ENCODE measurements around the gene CLNK. TPM values are rescaled to one million over a fixed set of nuclear protein-coding genes. Genes with fewer than 3 reads are reported as not detected.

The CLNK gene, protein sequence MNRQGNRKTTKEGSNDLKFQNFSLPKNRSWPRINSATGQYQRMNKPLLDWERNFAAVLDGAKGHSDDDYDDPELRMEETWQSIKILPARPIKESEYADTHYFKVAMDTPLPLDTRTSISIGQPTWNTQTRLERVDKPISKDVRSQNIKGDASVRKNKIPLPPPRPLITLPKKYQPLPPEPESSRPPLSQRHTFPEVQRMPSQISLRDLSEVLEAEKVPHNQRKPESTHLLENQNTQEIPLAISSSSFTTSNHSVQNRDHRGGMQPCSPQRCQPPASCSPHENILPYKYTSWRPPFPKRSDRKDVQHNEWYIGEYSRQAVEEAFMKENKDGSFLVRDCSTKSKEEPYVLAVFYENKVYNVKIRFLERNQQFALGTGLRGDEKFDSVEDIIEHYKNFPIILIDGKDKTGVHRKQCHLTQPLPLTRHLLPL
- total RNA-seq = 0.93 TPM

DNA sequence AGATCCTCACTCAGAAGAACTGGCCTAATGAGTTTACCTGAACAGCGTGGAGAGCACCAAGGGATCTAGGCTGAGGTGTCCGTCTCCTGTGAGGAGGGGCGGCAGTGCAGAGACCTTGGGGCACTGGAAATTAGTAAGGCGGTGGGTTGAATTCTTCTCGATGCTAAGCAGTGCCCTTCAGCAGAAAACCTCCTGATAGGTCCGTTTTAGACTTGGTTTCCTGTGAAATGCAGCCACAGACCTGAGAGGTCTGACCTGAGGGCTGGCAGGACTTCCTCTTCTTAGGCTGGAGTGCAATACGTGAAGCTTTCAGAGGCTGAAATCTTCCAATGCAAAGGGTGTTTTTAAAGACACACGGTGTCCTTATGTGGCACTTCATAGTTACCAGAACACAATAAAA lies at the start of gene CLNK:
TSS of gene CLNK (minus strand) at position 138 of the 400 bp plus-strand sequence. CDS start 16,899 bp downstream, outside the sequence.

GRCh38 chr4:10457255-10457801 lies 227.2 kb downstream of the CLNK start, which contains the start of gene ZNF518B:
TSS of gene ZNF518B (minus strand) at chr4:10457426. CDS start at chr4:10446328, 11,098 bp downstream.

Other genes starting within 250 kb of the CLNK start
- 43.2 TPM for gene ZNF518B, start 227.3 kb downstream of the CLNK start, total RNA-seq